H1 (cell line): ENCODE measurements around the gene CAMKK2. TPM values are rescaled to one million over a fixed set of nuclear protein-coding genes. Genes with fewer than 3 reads are reported as not detected.

Experiments
- CTCF ChIA-PET: fragments of 300-600 bp; sonication (Branson Sonifier 250); formaldehyde crosslinking; loops from one replicate; lab custom pipeline; 2021; ENCODE audit not compliant: partially characterized antibody; lab: Charles Lee
- POLR2A ChIA-PET: fragments of 300-600 bp; sonication (Branson Sonifier 250); formaldehyde crosslinking; loops from one replicate; lab custom pipeline; 2021; ENCODE audit warnings: inconsistent platforms; ENCODE audit not compliant: partially characterized antibody; lab: Charles Lee
- DNase-seq, 2 experiments: peaks; one replicate each; pipeline versions ENCODE4 v3.0.0 to v3.0.0-alpha.2; 2010 to 2022; ENCODE audit warnings: low spot score in 2 of 2, low read depth in 1 of 2, mixed read lengths in 1 of 2
- FAIRE-seq: peaks from 2 replicates; lab custom pipeline; 2011; peaks lifted over from hg19 to GRCh38; lab: Jason Lieb, UNC
- H2AFZ ChIP-seq: 2 replicates; pipeline ENCODE4 v1.8.1; 2012; ENCODE audit warnings: low read length, inconsistent platforms
- H2AK5ac ChIP-seq: 2 replicates; pipeline ENCODE4 v1.6.1; 2013; ENCODE audit warnings: low read depth, low read length
- H2BK120ac ChIP-seq: replicated peaks from 2 replicates; pipeline ENCODE3; 2013; ENCODE audit warnings: low read depth, low read length, inconsistent platforms
- H2BK12ac ChIP-seq: 2 replicates; pipeline ENCODE4 v1.6.1; 2013; ENCODE audit warnings: low read depth, low read length
- H2BK15ac ChIP-seq: 2 replicates; pipeline ENCODE4 v1.6.1; 2013; ENCODE audit warnings: low read length
- H2BK20ac ChIP-seq: 2 replicates; pipeline ENCODE4 v1.6.1; 2013; ENCODE audit warnings: low read length
- H2BK5ac ChIP-seq: 2 replicates; pipeline ENCODE4 v1.6.1; 2013; ENCODE audit warnings: low read depth, low read length
- H3K14ac ChIP-seq: 2 replicates; pipeline ENCODE4 v1.6.1; 2013; ENCODE audit warnings: inconsistent platforms; ENCODE audit not compliant: insufficient read length
- H3K18ac ChIP-seq: 2 replicates; pipeline ENCODE4 v1.6.1; 2013; ENCODE audit warnings: low read length; ENCODE audit errors: extremely low read depth
- H3K23ac ChIP-seq: 2 replicates; pipeline ENCODE4 v1.6.1; 2013; ENCODE audit warnings: inconsistent platforms; ENCODE audit not compliant: insufficient read length
- H3K23me2 ChIP-seq: 2 replicates; pipeline ENCODE4 v1.6.1; 2013; ENCODE audit warnings: low read depth, low read length
- H3K27ac ChIP-seq: 2 replicates; pipeline ENCODE4 v1.6.1; 2011; ENCODE audit warnings: low read depth, low read length, inconsistent platforms
- H3K27me3 ChIP-seq, 4 experiments: replicated peaks in 1 of 4; 1 replicate in 1 of 4; 2 replicates in 3 of 4; pipeline versions ENCODE4 v1.6.1 to v1.8.1; 2011 to 2013; ENCODE audit warnings: low read length in 3 of 4, mild to moderate bottlenecking in 3 of 4, inconsistent platforms in 2 of 4, mixed read lengths in 2 of 4, moderate library complexity in 1 of 4; ENCODE audit not compliant: control insufficient read depth in 3 of 4, insufficient read depth in 3 of 4; ENCODE audit errors: extremely low read depth in 1 of 4
- H3K36me3 ChIP-seq, 4 experiments: 2 replicates each; pipeline versions ENCODE4 v1.6.1 to v1.8.1; 2011 to 2013; ENCODE audit warnings: mild to moderate bottlenecking in 4 of 4, low read length in 3 of 4, moderate library complexity in 2 of 4, control low read depth in 1 of 4, inconsistent platforms in 1 of 4; ENCODE audit not compliant: insufficient read depth in 4 of 4, control insufficient read depth in 2 of 4
- H3K4ac ChIP-seq: replicated peaks from 2 replicates; pipeline ENCODE3; 2013; ENCODE audit warnings: low read length, low read depth, mixed read lengths, inconsistent platforms; ENCODE audit not compliant: insufficient read length
- H3K4me1 ChIP-seq, 4 experiments: replicated peaks in 1 of 4; 1 replicate in 1 of 4; 2 replicates in 3 of 4; pipeline versions ENCODE4 v1.6.1 to v1.8.1; 2011 to 2013; ENCODE audit warnings: low read length in 3 of 4, inconsistent platforms in 2 of 4, mixed read lengths in 1 of 4; ENCODE audit not compliant: insufficient read depth in 4 of 4, control insufficient read depth in 3 of 4
- H3K4me2 ChIP-seq, 2 experiments: 2 replicates each; pipeline versions ENCODE4 v1.6.1 to v1.8.1; 2011 to 2013; ENCODE audit warnings: low read depth in 2 of 2, low read length in 2 of 2, control low read depth in 1 of 2, inconsistent platforms in 1 of 2, mild to moderate bottlenecking in 1 of 2; ENCODE audit not compliant: insufficient read depth in 1 of 2
- H3K4me3 ChIP-seq, 4 experiments: fragments of 200-600, 300-600 bp in 1 of 4; sonication (generic), shearing (Covaris generic), sonication (Bioruptor Twin) in 1 of 4; 2 replicates each; pipeline versions ENCODE4 v1.5.1 to v1.8.1; 2011 to 2016; ENCODE audit warnings: low read length in 4 of 4, low read depth in 3 of 4, control low read depth in 2 of 4, inconsistent platforms in 2 of 4, mild to moderate bottlenecking in 2 of 4, mixed read lengths in 1 of 4, moderate library complexity in 1 of 4; ENCODE audit not compliant: insufficient read depth in 2 of 4; ENCODE audit errors: extremely low read depth in 1 of 4
- H3K56ac ChIP-seq: replicated peaks from 2 replicates; pipeline ENCODE3; 2013; ENCODE audit warnings: low read depth, mild to moderate bottlenecking, mixed read lengths, low read length, inconsistent platforms; ENCODE audit not compliant: insufficient read length
- H3K79me1 ChIP-seq: 2 replicates; pipeline ENCODE4 v1.6.1; 2013; ENCODE audit warnings: low read depth, low read length, control low read depth
- H3K79me2 ChIP-seq, 2 experiments: 2 replicates each; pipeline versions ENCODE4 v1.6.1 to v1.8.1; 2012 to 2013; ENCODE audit warnings: low read length in 2 of 2, mild to moderate bottlenecking in 2 of 2, inconsistent platforms in 1 of 2; ENCODE audit not compliant: insufficient read depth in 2 of 2, control insufficient read depth in 1 of 2
- H3K9ac ChIP-seq, 4 experiments: replicated peaks in 1 of 4; 1 replicate in 1 of 4; 2 replicates in 3 of 4; pipeline versions ENCODE4 v1.6.1 to v1.8.1; 2011 to 2013; ENCODE audit warnings: low read depth in 3 of 4, low read length in 3 of 4, control low read depth in 2 of 4, mild to moderate bottlenecking in 2 of 4, moderate library complexity in 2 of 4, inconsistent platforms in 1 of 4; ENCODE audit errors: extremely low read depth in 1 of 4
- H3K9me3 ChIP-seq, 2 experiments: 2 replicates each; pipeline versions ENCODE4 v1.6.1 to v1.8.1; 2012 to 2013; ENCODE audit warnings: mild to moderate bottlenecking in 2 of 2, moderate library complexity in 2 of 2, control low read depth in 1 of 2, inconsistent platforms in 1 of 2, low read depth in 1 of 2, low read length in 1 of 2, mixed read lengths in 1 of 2; ENCODE audit not compliant: insufficient read depth in 2 of 2
- H4K20me1 ChIP-seq, 2 experiments: replicated peaks in 1 of 2; 2 replicates each; pipeline versions ENCODE3 to v1.8.1; 2011 to 2013; ENCODE audit warnings: inconsistent platforms in 2 of 2, low read length in 2 of 2, mild to moderate bottlenecking in 1 of 2; ENCODE audit not compliant: insufficient read depth in 2 of 2, control insufficient read depth in 1 of 2
- H4K5ac ChIP-seq: 2 replicates; pipeline ENCODE4 v1.6.1; 2013; ENCODE audit warnings: low read length, low read depth, mixed read lengths, inconsistent platforms; ENCODE audit not compliant: insufficient read length
- H4K8ac ChIP-seq: 2 replicates; pipeline ENCODE4 v1.8.0; 2013; ENCODE audit warnings: mild to moderate bottlenecking, moderate library complexity, low read length, inconsistent platforms; ENCODE audit not compliant: insufficient read depth; ENCODE audit errors: extremely low read depth
- H4K91ac ChIP-seq: replicated peaks from 2 replicates; pipeline ENCODE3; 2013; ENCODE audit warnings: low read length, mixed read lengths, inconsistent platforms; ENCODE audit not compliant: insufficient read length
- CBX8 ChIP-seq: fragments of 300-800, 300-1000 bp; sonication (generic); IDR thresholded peaks from 2 replicates; pipeline ENCODE4 v1.7.1; 2016; ENCODE audit warnings: low read depth, low read length, borderline replicate concordance
- E2F6 ChIP-seq: IDR thresholded peaks from 2 replicates; pipeline ENCODE4 v1.6.1; 2012; ENCODE audit warnings: inconsistent platforms
- EP300 ChIP-seq, 2 experiments: IDR thresholded peaks; 1 replicate in 1 of 2; 2 replicates in 1 of 2; pipeline ENCODE4 v1.6.1; 2011 to 2012; ENCODE audit warnings: low read depth in 2 of 2, low read length in 2 of 2, mild to moderate bottlenecking in 2 of 2, borderline replicate concordance in 1 of 2, inconsistent platforms in 1 of 2, moderate library complexity in 1 of 2
- GABPA ChIP-seq: IDR thresholded peaks from 2 replicates; pipeline ENCODE4 v1.6.1; 2011; ENCODE audit warnings: mild to moderate bottlenecking, low read length, moderate library complexity, borderline replicate concordance; ENCODE audit not compliant: insufficient read depth
- PHF8 ChIP-seq: fragments of 200-600 bp; sonication (generic); conservative IDR thresholded peaks from 2 replicates; pipeline ENCODE4 v1.7.1; 2012; ENCODE audit warnings: low read depth, mild to moderate bottlenecking, inconsistent platforms, low read length, moderate library complexity
- SIX5 ChIP-seq: IDR thresholded peaks from 2 replicates; pipeline ENCODE4 v1.6.1; 2011; ENCODE audit warnings: mild to moderate bottlenecking, low read depth, low read length
- WGBS, 2 experiments: shearing (Covaris generic) in 1 of 2; methylation state at CpG; one replicate each; pipeline versions ENCODE4 v1.1.6 to v1.1.7; 2013 to 2015; ENCODE audit warnings: low lambda C conversion rate in 2 of 2, mixed read lengths in 2 of 2, inconsistent platforms in 1 of 2, low coverage in 1 of 2, missing lambda C conversion rate in 1 of 2; ENCODE audit not compliant: insufficient replicate concordance in 2 of 2, insufficient coverage in 1 of 2, insufficient read length in 1 of 2; ENCODE audit errors: extremely low coverage in 1 of 2, missing lambda C conversion rate in 1 of 2; 5-methylcytosine and 5-hydroxymethylcytosine counted together
- polyA plus RNA-seq, 7 experiments: library from polyadenylated mRNA; depleted of rRNA in 3 of 7; stranded (reverse) in 5 of 7; unstranded in 2 of 7; fragments of >200 nt in 5 of 7; fragments of 200-250 nt in 2 of 7; gene quantifications; 1 replicate in 5 of 7; 2 replicates in 1 of 7; 4 replicates in 1 of 7; pipeline versions ENCODE4 v1.2.1 to v1.2.3, GENCODE V29; 2011 to 2013; ENCODE audit warnings: missing spikeins in 2 of 7, mixed read lengths in 2 of 7
- total RNA-seq: library from RNA; stranded (reverse); fragmentation: NEBNext Ultra II Directional; extraction: Animal tissue kit (Norgen Biotek cat#: 25700); gene quantifications from 2 replicates; pipeline ENCODE4 v1.2.1, GENCODE V29; 2021

The CAMKK2 gene
- total and polyA plus RNA-seq, 2 of the 8 experiments (the other 6 are each of a cell fraction or from before 2014, with no cell fraction given), result 29.6 to 30.6 TPM

- Histone ChIP-seq H3K4me2 (no peak overlapping the region), H4K91ac (no peak overlapping the region), H2BK5ac (no peak overlapping the region), H3K23ac (no peak overlapping the region), H2AFZ (no peak overlapping the region), H3K9me3 (no peaks in the 10 kb centered on the region), H3K56ac (no peak overlapping the region), H2BK15ac (no peak overlapping the region), H3K9ac (no peak overlapping the region), H3K27me3 (no peaks in the 10 kb centered on the region), H4K5ac (no peak overlapping the region), H2BK120ac (no peak overlapping the region), H3K14ac (no peak overlapping the region), H3K36me3 (no peaks in the 10 kb centered on the region), H3K4me1 (no peaks in the 10 kb centered on the region), H4K8ac (no peak overlapping the region), H3K79me2 (no peaks in the 10 kb centered on the region), H3K27ac (no peak overlapping the region), H3K23me2 (no peaks in the 10 kb centered on the region; the same call in 1 of the 2 replicates), H2AK5ac (no peak overlapping the region), H3K4ac (no peak overlapping the region), H2BK20ac (no peak overlapping the region), H3K79me1 (no peaks in the 10 kb centered on the region), H3K4me3 (no peak overlapping the region), H2BK12ac (no peak overlapping the region), H3K18ac (no peak overlapping the region), H4K20me1 (no peaks in the 10 kb centered on the region)
- 91% methylated on average over 7 of the region's 8 CpGs; no CpG with 5 or more reads in 1 of the 2 experiments for WGBS, 2 experiments
- ChIA-PET CTCF (interaction anchor here (3.6 kb wide), 1 partner anchor 14 kb away, joined by 19 read pairs; no protein-coding TSS in a partner anchor), POLR2A (no interaction called here)
- DNase-seq, result no peak
- no peak for FAIRE-seq
- TF ChIP-seq EP300 (IDR thresholded peaks at IDR 0.05; ENCODE audit: borderline replicate concordance in 1 of 2, low read depth in 2 of 2, low read length in 2 of 2), result no peak
- no peak for TF ChIP-seq GABPA
- no peak for TF ChIP-seq E2F6
- no peak for TF ChIP-seq PHF8
- TF ChIP-seq CBX8, result no peak
- TF ChIP-seq SIX5, result no peak
Observed at GRCh38 chr12:121217063-121217462, 79.4 kb downstream of the CAMKK2 start.
